ENCODE data around the gene NDUFV2.
A peak's percentile ranks its signal among the peaks of the same experiment; 100 is the strongest.

The NDUFV2 gene

GRCh38 chr18:9139400-9140039 lies 37.0 kb downstream of the NDUFV2 start:
- no peak overlapping the region for H3K27ac ChIP-seq
- CTCF ChIA-PET: interaction anchor here (0.6 to 1.7 kb wide), 2 partner anchors 8 to 82 kb away, joined by 3 to 4 read pairs; no protein-coding TSS in a partner anchor
- no peak for DNase-seq (ENCODE audit: low spot score)

DNA sequence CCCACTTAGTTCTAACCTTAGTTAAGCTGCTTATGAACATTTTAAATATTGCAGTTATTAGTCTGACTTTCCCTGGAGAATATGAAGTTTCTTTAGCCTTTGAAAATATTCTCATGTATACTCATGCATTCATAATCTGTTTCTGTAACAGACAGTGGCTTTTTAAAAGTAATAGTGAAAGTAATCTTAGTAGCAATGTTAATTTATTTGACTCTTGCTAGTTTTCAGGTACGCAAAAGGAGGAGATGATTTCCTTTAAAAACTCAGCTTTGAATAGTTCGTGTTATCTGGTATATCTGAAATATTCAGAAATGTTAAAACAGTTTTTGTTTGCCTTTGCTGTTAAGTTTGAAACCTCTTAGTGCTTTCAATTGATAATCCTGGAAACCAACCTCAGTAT lies 37.9 kb downstream of the NDUFV2 start:
- TF ChIP-seq, protein P1, sequence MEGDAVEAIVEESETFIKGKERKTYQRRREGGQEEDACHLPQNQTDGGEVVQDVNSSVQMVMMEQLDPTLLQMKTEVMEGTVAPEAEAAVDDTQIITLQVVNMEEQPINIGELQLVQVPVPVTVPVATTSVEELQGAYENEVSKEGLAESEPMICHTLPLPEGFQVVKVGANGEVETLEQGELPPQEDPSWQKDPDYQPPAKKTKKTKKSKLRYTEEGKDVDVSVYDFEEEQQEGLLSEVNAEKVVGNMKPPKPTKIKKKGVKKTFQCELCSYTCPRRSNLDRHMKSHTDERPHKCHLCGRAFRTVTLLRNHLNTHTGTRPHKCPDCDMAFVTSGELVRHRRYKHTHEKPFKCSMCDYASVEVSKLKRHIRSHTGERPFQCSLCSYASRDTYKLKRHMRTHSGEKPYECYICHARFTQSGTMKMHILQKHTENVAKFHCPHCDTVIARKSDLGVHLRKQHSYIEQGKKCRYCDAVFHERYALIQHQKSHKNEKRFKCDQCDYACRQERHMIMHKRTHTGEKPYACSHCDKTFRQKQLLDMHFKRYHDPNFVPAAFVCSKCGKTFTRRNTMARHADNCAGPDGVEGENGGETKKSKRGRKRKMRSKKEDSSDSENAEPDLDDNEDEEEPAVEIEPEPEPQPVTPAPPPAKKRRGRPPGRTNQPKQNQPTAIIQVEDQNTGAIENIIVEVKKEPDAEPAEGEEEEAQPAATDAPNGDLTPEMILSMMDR (conservative IDR thresholded peaks at IDR 0.05; ENCODE audit: low read depth): no peak
- ChIA-PET CTCF (no interaction called here), POLR2A (ENCODE audit: low non-redundant PET) (no interaction called here)
- DNase-seq (ENCODE audit: low spot score): no peak
- no peak overlapping the region for H3K27ac ChIP-seq

More at GRCh38 chr18:9139400-9140039, 37.0 kb downstream of the NDUFV2 start:
- TF ChIP-seq, protein P1 (conservative IDR thresholded peaks at IDR 0.05; ENCODE audit: low read depth): no peak
- POLR2A ChIA-PET (ENCODE audit: low non-redundant PET): no interaction called here

DNA sequence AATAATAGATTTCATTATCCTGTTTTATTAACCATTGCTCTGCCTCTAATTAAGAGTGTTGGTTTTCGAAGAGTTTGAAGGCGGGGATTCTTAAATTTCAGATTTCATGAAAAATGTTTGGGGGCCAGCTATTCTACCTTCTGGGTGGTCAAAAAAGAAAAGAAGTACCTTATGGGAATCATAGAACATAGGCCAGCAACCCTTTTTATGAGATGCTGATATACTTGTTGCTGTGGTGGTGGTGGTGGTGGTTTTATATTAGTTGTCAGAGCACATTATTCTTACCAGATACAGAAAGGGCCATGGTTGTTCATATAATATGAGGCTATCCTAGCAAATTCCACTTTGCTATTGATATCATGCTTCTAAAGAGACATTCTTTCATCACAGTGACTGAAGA lies 38.5 kb downstream of the NDUFV2 start:
- CTCF ChIA-PET: interaction anchor here (1.4 kb wide), 1 partner anchor 68 kb away, joined by 3 read pairs; no protein-coding TSS in a partner anchor
- no peak for DNase-seq (ENCODE audit: low spot score)
- TF ChIP-seq, protein P1 (conservative IDR thresholded peaks at IDR 0.05; ENCODE audit: low read depth): no peak
- H3K27ac ChIP-seq: no peak overlapping the region
- POLR2A ChIA-PET (ENCODE audit: low non-redundant PET): no interaction called here

DNA sequence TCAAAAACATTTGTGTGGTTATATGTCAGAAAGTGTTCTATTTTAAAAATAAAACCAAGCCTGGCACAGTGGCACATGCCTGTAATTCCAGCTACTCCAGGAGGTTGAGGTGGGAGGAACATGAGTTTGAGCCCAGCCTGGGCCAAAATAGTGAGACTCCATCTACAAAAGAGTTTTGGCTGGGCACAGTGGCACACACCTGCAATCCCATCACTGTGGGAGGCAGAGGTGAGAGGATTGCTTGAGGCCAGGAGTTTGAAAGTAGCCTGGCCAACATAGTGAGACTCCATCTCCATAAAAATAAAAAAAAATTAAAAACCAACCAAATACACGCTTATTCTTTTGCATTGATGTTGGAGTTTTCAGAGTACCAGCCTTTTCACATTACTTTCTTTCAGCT lies 43.7 kb downstream of the NDUFV2 start:
- no peak overlapping the region for H3K27ac ChIP-seq
- ChIA-PET CTCF (interaction anchor here (0.7 to 1.8 kb wide), 2 partner anchors 37 to 73 kb away, joined by 4 to 10 read pairs; no protein-coding TSS in a partner anchor), POLR2A (ENCODE audit: low non-redundant PET) (no interaction called here)
- DNase-seq (ENCODE audit: low spot score): no peak
- TF ChIP-seq, protein P1 (conservative IDR thresholded peaks at IDR 0.05; ENCODE audit: low read depth): no peak

GRCh38 chr18:9147440-9148202 lies 45.1 kb downstream of the NDUFV2 start:
- POLR2A ChIA-PET (ENCODE audit: low non-redundant PET): no interaction called here
- TF ChIP-seq, protein P1 (conservative IDR thresholded peaks at IDR 0.05; ENCODE audit: low read depth): peak; percentile 85
- no peak overlapping the region for H3K27ac ChIP-seq

DNA sequence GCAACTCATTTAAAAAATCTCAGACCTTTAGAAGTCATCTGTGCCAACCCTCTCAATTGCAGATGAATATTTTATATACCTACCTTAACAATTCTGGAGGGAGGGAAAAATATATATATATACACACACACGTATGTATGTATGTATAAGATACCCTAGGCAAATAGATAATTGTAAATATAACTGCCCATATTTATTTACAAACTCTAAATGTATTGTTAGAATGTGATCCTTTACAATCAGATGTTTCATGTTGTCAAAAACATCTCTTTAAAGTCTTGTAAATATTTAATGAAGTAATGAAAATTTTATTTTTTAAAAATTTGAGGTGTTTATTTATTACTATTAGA lies 45.7 kb downstream of the NDUFV2 start:
- POLR2A ChIA-PET (ENCODE audit: low non-redundant PET): no interaction called here

More at GRCh38 chr18:9147440-9148202, 45.1 kb downstream of the NDUFV2 start:
- DNase-seq (ENCODE audit: low spot score): peak; percentile 59
- CTCF ChIA-PET: interaction anchor here (0.5 to 1.8 kb wide), 7 partner anchors 8 to 453 kb away, joined by 3 to 10 read pairs (median 3); partner anchors contain the start of gene NDUFV2

More for the DNA sequence above, 45.7 kb downstream of the NDUFV2 start:
- H3K27ac ChIP-seq: no peak overlapping the region
- CTCF ChIA-PET: interaction anchor here (0.6 to 1.0 kb wide), 3 partner anchors 9 to 75 kb away, joined by 3 to 8 read pairs (median 4); partner anchors contain the start of gene NDUFV2
- TF ChIP-seq, protein P1 (conservative IDR thresholded peaks at IDR 0.05; ENCODE audit: low read depth): peak; percentile 59
- no peak for DNase-seq (ENCODE audit: low spot score)

All from RWPE1 (cell line).